ENCODE data around the gene SSU72. TPM values are rescaled to one million over a fixed set of nuclear protein-coding genes. Genes with fewer than 3 reads are reported as not detected.

SSU72 gene
- total RNA-seq, 6 donors from 2014 or later: 122 to 174 (median 146) TPM

GRCh38 chr1:1542766-1543705 is 31.6 kb downstream of the SSU72 start:
- Histone ChIP-seq H3K9me3 (no peaks in the 10 kb centered on the region), H3K27ac (peak overlapping the region in 1 of 4 donors; percentile 30), H3K4me3 (no peak overlapping the region), H3K27me3 (no peaks in the 10 kb centered on the region), H3K36me3 (peaks cover 0 to 36% (median 23%) of the 10 kb centered on the region in 4 donors), H3K4me1 (peaks cover 17 to 29% (median 18%) of the 10 kb centered on the region in 4 donors)
- TF ChIP-seq EP300 (IDR thresholded peaks at IDR 0.05) (no peak), POLR2AphosphoS5 (IDR thresholded peaks at IDR 0.05) (no peak), POLR2A (IDR thresholded peaks at IDR 0.05) (no peak)
- ATAC-seq (ENCODE audit: low FRiP score in 2 of 2): no peak
- 87 to 92% methylated on average over 35 to 37 of the region's 45 CpGs for WGBS, 2 donors
- peak in 1 of 2 donors; percentile 72 for DNase-seq

- H3K9me3 ChIP-seq: no peaks in the 10 kb centered on the region
- DNase-seq (peak in 1 of 2 donors; percentile 68), ATAC-seq (ENCODE audit: low FRiP score in 2 of 2) (no peak)
- peaks cover 17 to 29% (median 18%) of the 10 kb centered on the region in 4 donors for H3K4me1 ChIP-seq
- no peak overlapping the region for H3K4me3 ChIP-seq
- no peak for TF ChIP-seq POLR2AphosphoS5 (IDR thresholded peaks at IDR 0.05)
- TF ChIP-seq CTCF (IDR thresholded peaks at IDR 0.05): no peak
- no peak for TF ChIP-seq EP300 (IDR thresholded peaks at IDR 0.05)
- TF ChIP-seq POLR2A (IDR thresholded peaks at IDR 0.05): no peak
- H3K27ac ChIP-seq: no peak overlapping the region
- peaks cover 0 to 33% (median 23%) of the 10 kb centered on the region in 4 donors for H3K36me3 ChIP-seq
- H3K27me3 ChIP-seq: no peaks in the 10 kb centered on the region
- WGBS, 2 donors: 87 to 91% methylated on average over 22 to 35 of the region's 37 CpGs
Measured at GRCh38 chr1:1541956-1542765, 32.5 kb downstream of the SSU72 start.

- H3K36me3 ChIP-seq: peaks cover 0 to 33% (median 21%) of the 10 kb centered on the region in 4 donors
- H3K9me3 ChIP-seq: no peaks in the 10 kb centered on the region
- H3K4me3 ChIP-seq: peak overlapping the region; percentile 45 to 78 (median 68)
- 45 to 61% methylated on average over 20 to 29 of the region's 53 CpGs for WGBS, 2 donors
- ATAC-seq (ENCODE audit: low FRiP score in 2 of 2) (peak in 1 of 2 donors; percentile 52), DNase-seq (peak in 1 of 2 donors; percentile 85)
- TF ChIP-seq EP300 (IDR thresholded peaks at IDR 0.05) (no peak), POLR2A (IDR thresholded peaks at IDR 0.05) (no peak), POLR2AphosphoS5 (IDR thresholded peaks at IDR 0.05) (no peak), CTCF (IDR thresholded peaks at IDR 0.05) (no peak)
- H3K4me1 ChIP-seq: peaks cover 17 to 29% (median 18%) of the 10 kb centered on the region in 4 donors
- H3K27me3 ChIP-seq: no peaks in the 10 kb centered on the region
- peak overlapping the region; percentile 57 to 83 (median 61) for H3K27ac ChIP-seq
Measured at GRCh38 chr1:1540818-1541628, 33.6 kb downstream of the SSU72 start.

GRCh38 chr1:1540090-1540817 is 34.4 kb downstream of the SSU72 start, which contains the start of gene TMEM240:
TSS of gene TMEM240 (minus strand) at chr1:1540624. CDS start at chr1:1540346, 278 bp downstream.
- Histone ChIP-seq H3K36me3 (peaks cover 0 to 38% (median 21%) of the 10 kb centered on the region in 4 donors), H3K4me1 (peaks cover 17 to 29% (median 18%) of the 10 kb centered on the region in 4 donors), H3K9me3 (no peaks in the 10 kb centered on the region), H3K27ac (peak within 1 kb of the TSS; percentile 57 to 83 (median 61)), H3K4me3 (peak within 1 kb of the TSS; percentile 45 to 78 (median 68)), H3K27me3 (no peaks in the 10 kb centered on the region)
- 0 to 5% methylated on average over 1 to 11 of the region's 100 CpGs for WGBS, 2 donors
- TF ChIP-seq POLR2AphosphoS5 (IDR thresholded peaks at IDR 0.05) (no peak), CTCF (IDR thresholded peaks at IDR 0.05) (no peak), POLR2A (IDR thresholded peaks at IDR 0.05) (no peak), EP300 (IDR thresholded peaks at IDR 0.05) (no peak)
- DNase-seq (peak; percentile 66 to 93), ATAC-seq (ENCODE audit: low FRiP score in 2 of 2) (peak in 1 of 2 donors; percentile 89)
